IMR-90 (cell line): Measurements from ENCODE around the gene XIAP. TPM values are rescaled to one million over a fixed set of nuclear protein-coding genes. Genes with fewer than 3 reads are reported as not detected.

ENCODE experiments used
- ATAC-seq: fragments of 200-7000 bp; cut with Tn5 transposase; 2 replicates; pipeline ENCODE4 v1.9.1; 2020; ENCODE audit warnings: low read depth, mild to moderate bottlenecking, moderate library complexity
- BruUV-seq: library from RNA; stranded (reverse); fragments of 400-500 nt; replicated peaks from 2 replicates; lab custom pipeline; 2021; lab: Mats Ljungman, UMichigan
- CTCF ChIA-PET: fragments of 300-600 bp; formaldehyde crosslinking; extraction: SDS; loops from one replicate; lab custom pipeline; 2021; ENCODE audit warnings: antibody characterized with exemption; lab: Yijun Ruan, JAX
- POLR2A ChIA-PET: fragments of 300-600 bp; sonication (Branson Sonifier 250); formaldehyde crosslinking; loops from one replicate; lab custom pipeline; 2022; ENCODE audit warnings: antibody characterized with exemption; ENCODE audit not compliant: unreplicated experiment; lab: Charles Lee
- DNase-seq: peaks from one replicate; pipeline ENCODE4 v3.0.0; 2013
- H2AFZ ChIP-seq: replicated peaks from 2 replicates; pipeline ENCODE3; 2013; ENCODE audit warnings: low read length, mild to moderate bottlenecking; ENCODE audit not compliant: poor library complexity
- H2AK5ac ChIP-seq: 2 replicates; pipeline ENCODE4 v1.6.1; 2013; ENCODE audit warnings: low read depth, low read length, inconsistent platforms
- H2AK9ac ChIP-seq: replicated peaks from 2 replicates; pipeline ENCODE3; 2013; ENCODE audit warnings: mild to moderate bottlenecking, low read depth, low read length, moderate library complexity; ENCODE audit not compliant: poor library complexity
- H2BK120ac ChIP-seq: 2 replicates; pipeline ENCODE4 v1.6.1; 2013; ENCODE audit warnings: low read depth, low read length, inconsistent platforms
- H2BK15ac ChIP-seq: 3 replicates; pipeline ENCODE4 v1.6.1; 2013; ENCODE audit warnings: low read depth, low read length, inconsistent platforms
- H2BK20ac ChIP-seq: 2 replicates; pipeline ENCODE4 v1.6.1; 2013; ENCODE audit warnings: low read depth, mild to moderate bottlenecking, inconsistent platforms, low read length, moderate library complexity
- H2BK5ac ChIP-seq: 2 replicates; pipeline ENCODE4 v1.6.1; 2013; ENCODE audit warnings: mild to moderate bottlenecking, low read depth, low read length, inconsistent platforms; ENCODE audit not compliant: poor library complexity, severe bottlenecking
- H3K14ac ChIP-seq: replicated peaks from 2 replicates; pipeline ENCODE4 v1.6.1; 2013; ENCODE audit warnings: low read depth, low read length, inconsistent platforms
- H3K18ac ChIP-seq: 2 replicates; pipeline ENCODE4 v1.6.1; 2013; ENCODE audit warnings: low read depth, low read length, control low read depth
- H3K23ac ChIP-seq: 2 replicates; pipeline ENCODE4 v1.6.1; 2013; ENCODE audit warnings: low read depth, low read length, inconsistent platforms
- H3K27ac ChIP-seq: 2 replicates; pipeline ENCODE4 v1.5.1; 2013; ENCODE audit warnings: mild to moderate bottlenecking, control low read depth, low read length; ENCODE audit not compliant: insufficient read depth
- H3K27me3 ChIP-seq: 2 replicates; pipeline ENCODE4 v1.6.1; 2013; ENCODE audit warnings: low read length; ENCODE audit not compliant: control insufficient read depth, insufficient read depth
- H3K36me3 ChIP-seq: 2 replicates; pipeline ENCODE4 v1.6.1; 2013; ENCODE audit warnings: low read length, mixed read lengths; ENCODE audit not compliant: control insufficient read depth, insufficient read depth
- H3K4ac ChIP-seq: 2 replicates; pipeline ENCODE4 v1.6.1; 2013; ENCODE audit warnings: low read depth, low read length, inconsistent platforms
- H3K4me1 ChIP-seq: 2 replicates; pipeline ENCODE4 v1.6.1; 2013; ENCODE audit warnings: low read length, mixed read lengths; ENCODE audit not compliant: control insufficient read depth, insufficient read depth
- H3K4me2 ChIP-seq: 2 replicates; pipeline ENCODE4 v1.6.1; 2013; ENCODE audit warnings: low read depth, mild to moderate bottlenecking, control low read depth, low read length, moderate library complexity
- H3K4me3 ChIP-seq: 2 replicates; pipeline ENCODE4 v1.5.1; 2013; ENCODE audit warnings: low read depth, mild to moderate bottlenecking, control low read depth, low read length, moderate library complexity; ENCODE audit not compliant: insufficient read depth
- H3K56ac ChIP-seq: 2 replicates; pipeline ENCODE4 v1.6.1; 2013; ENCODE audit warnings: low read length, inconsistent platforms; ENCODE audit not compliant: insufficient read depth; ENCODE audit errors: extremely low read depth
- H3K79me1 ChIP-seq, 2 experiments: 2 replicates each; pipeline ENCODE4 v1.6.1; 2013; ENCODE audit warnings: low read length in 2 of 2, inconsistent platforms in 1 of 2, low read depth in 1 of 2
- H3K9ac ChIP-seq: 2 replicates; pipeline ENCODE4 v1.6.1; 2013; ENCODE audit warnings: low read depth, low read length, control low read depth
- H3K9me1 ChIP-seq: 2 replicates; pipeline ENCODE4 v1.6.1; 2013; ENCODE audit warnings: low read length, inconsistent platforms; ENCODE audit not compliant: insufficient read depth
- H3K9me3 ChIP-seq: 2 replicates; pipeline ENCODE4 v1.6.1; 2013; ENCODE audit warnings: low read length; ENCODE audit not compliant: control insufficient read depth, insufficient read depth
- H4K20me1 ChIP-seq: 2 replicates; pipeline ENCODE4 v1.6.1; 2013; ENCODE audit warnings: low read length, inconsistent platforms; ENCODE audit not compliant: insufficient read depth
- H4K5ac ChIP-seq: 2 replicates; pipeline ENCODE4 v1.6.1; 2013; ENCODE audit warnings: mild to moderate bottlenecking, low read depth, low read length, control low read depth
- H4K8ac ChIP-seq, 2 experiments: 2 replicates each; pipeline ENCODE4 v1.6.1; 2013; ENCODE audit warnings: low read depth in 2 of 2, low read length in 2 of 2, control low read depth in 1 of 2, inconsistent platforms in 1 of 2
- H4K91ac ChIP-seq: 2 replicates; pipeline ENCODE4 v1.6.1; 2013; ENCODE audit warnings: low read depth, low read length, inconsistent platforms; ENCODE audit not compliant: insufficient read depth
- RFX5 ChIP-seq: IDR thresholded peaks from 2 replicates; pipeline ENCODE4 v1.8.0; 2012; ENCODE audit warnings: low read depth, mild to moderate bottlenecking, low read length, moderate library complexity
- WGBS, 2 experiments: methylation state at CpG; one replicate each; pipeline versions ENCODE4 v1.1.5 to v1.1.7; 2013; ENCODE audit warnings: missing lambda C conversion rate in 2 of 2; ENCODE audit not compliant: insufficient read length in 1 of 2; ENCODE audit errors: extremely low coverage in 2 of 2; 5-methylcytosine and 5-hydroxymethylcytosine counted together
- dilution Hi-C: fragments of 300-500 bp; cut with HindIII; formaldehyde crosslinking; loops from one replicate; pipeline ENCODE4 v1.14.3; 2018; ENCODE audit warnings: low sequenced_read_pairs; ENCODE audit not compliant: unreplicated experiment
- in situ Hi-C: fragments of 300-500 bp; cut with MboI; formaldehyde crosslinking; loops from 3 replicates; pipeline ENCODE4 v1.14.3; 2019; ENCODE audit warnings: low sequenced_read_pairs, inconsistent platforms, mixed read lengths
- intact Hi-C: fragments of 100-400 bp; cut with micrococcal nuclease; formaldehyde crosslinking; loops from 2 replicates; pipeline ENCODE4 v1.10.0; 2022
- polyA plus RNA-seq, 3 experiments: library from polyadenylated mRNA; depleted of rRNA; stranded (reverse); fragments of >200 nt; gene quantifications; 2 replicates each; pipeline ENCODE4 v1.2.3, GENCODE V29; 2012; ENCODE audit warnings: low replicate concordance in 1 of 3
- total RNA-seq: library from RNA; depleted of rRNA; stranded (reverse); fragments of >200 nt; gene quantifications from 2 replicates; pipeline ENCODE4 v1.2.3, GENCODE V29; 2012

The XIAP gene
- total and polyA plus RNA-seq, 2 of the 4 experiments (the other 2 are of a cell fraction), result 8.1 to 17.4 TPM

DNA sequence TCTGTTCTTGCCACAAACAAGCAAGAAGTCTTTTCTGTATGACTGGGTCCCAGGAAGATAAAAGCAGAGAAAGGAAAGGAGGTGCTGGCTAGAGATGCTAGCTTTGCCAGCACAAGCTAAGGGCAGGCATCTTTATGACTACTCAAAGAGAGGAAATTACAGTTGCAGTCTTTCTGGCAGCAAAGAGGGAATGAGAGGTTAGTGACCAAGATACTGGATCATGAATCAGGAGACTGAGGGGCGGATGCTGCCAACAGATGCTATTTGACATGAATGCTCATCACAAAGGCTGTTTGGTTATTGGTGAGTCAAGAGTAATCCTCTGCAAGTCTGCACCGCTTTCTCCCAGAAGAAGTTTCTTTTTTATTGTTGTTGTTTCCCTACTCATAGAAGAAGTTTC is 5.5 kb upstream of the XIAP start:
- TF ChIP-seq RFX5, result no peak
- Histone ChIP-seq H3K9me3 (no peaks in the 10 kb centered on the region; the same call in 1 of the 2 replicates), H3K4me3 (no peak overlapping the region), H3K79me1 (no peaks in the 10 kb centered on the region), H3K27ac (no peak overlapping the region), H3K9ac (no peak overlapping the region), H3K56ac (no peak overlapping the region), H3K4me1 (no peaks in the 10 kb centered on the region), H2AK9ac (no peak overlapping the region), H2BK20ac (no peak overlapping the region), H3K36me3 (no peaks in the 10 kb centered on the region), H2BK120ac (no peak overlapping the region), H2BK5ac (no peak overlapping the region), H3K4ac (no peak overlapping the region), H4K8ac (no peak overlapping the region), H3K27me3 (no peaks in the 10 kb centered on the region), H2AFZ (no peak overlapping the region), H3K23ac (no peak overlapping the region), H4K20me1 (no peaks in the 10 kb centered on the region), H3K14ac (no peak overlapping the region), H3K18ac (no peak overlapping the region), H2AK5ac (no peak overlapping the region), H4K5ac (no peak overlapping the region), H2BK15ac (no peak overlapping the region), H3K4me2 (no peak overlapping the region), H4K91ac (no peak overlapping the region), H3K9me1 (no peaks in the 10 kb centered on the region)
- BruUV-seq, result no TSS peak
- 67% methylated on average over 1 of the region's 2 CpGs; no CpG with 5 or more reads in 1 of the 2 experiments for WGBS, 2 experiments
- intact Hi-C loops (no loop called here), dilution Hi-C loops (no loop called here), in situ Hi-C loops (no loop called here)
- ChIA-PET CTCF (no interaction called here), POLR2A (no interaction called here)
- DNase-seq (peak; percentile 68), ATAC-seq (no peak)
